ENCODE data around the gene ADRA2B.
"Not testable (repeated sequence)": the region's sequence is repeated elsewhere in the genome, so short reads cannot be mapped to it uniquely, and the experiment has no call there.

GRCh38 chr2:96064047-96064675 is 52.2 kb downstream of the ADRA2B start:
- TF ChIP-seq POLR2A (IDR thresholded peaks at IDR 0.05; ENCODE audit: low read depth); EP300 (IDR thresholded peaks at IDR 0.05); POLR2AphosphoS5 (IDR thresholded peaks at IDR 0.05); CTCF (IDR thresholded peaks at IDR 0.05): not testable (repeated sequence)

All from esophagus muscularis mucosa (tissue), 4 donors.